HG03354 (cell line): ENCODE measurements around the gene TDRD1.

ENCODE experiments used
- ATAC-seq: cut with Tn5 transposase; IDR thresholded peaks from one replicate; pipeline ENCODE4 v1.9.1; 2021; ENCODE audit warnings: mild to moderate bottlenecking; ENCODE audit not compliant: unreplicated experiment, poor library complexity, severe bottlenecking

The TDRD1 gene

GRCh38 chr10:114258274-114258840 is 79.2 kb downstream of the TDRD1 start:
- no peak for ATAC-seq

GRCh38 chr10:114259824-114260223 is 80.7 kb downstream of the TDRD1 start:
- no peak for ATAC-seq

- no peak for ATAC-seq
Measured at GRCh38 chr10:114260366-114260765, 81.2 kb downstream of the TDRD1 start.

- ATAC-seq = no peak
Measured at GRCh38 chr10:114261076-114261475, 81.9 kb downstream of the TDRD1 start.

- ATAC-seq = no peak
Measured at GRCh38 chr10:114262496-114262895, 83.3 kb downstream of the TDRD1 start.

GRCh38 chr10:114265392-114266053 is 86.4 kb downstream of the TDRD1 start:
- no peak for ATAC-seq

GRCh38 chr10:114266521-114266920 is 87.4 kb downstream of the TDRD1 start:
- ATAC-seq = no peak

GRCh38 chr10:114271075-114271778 is 92.1 kb downstream of the TDRD1 start:
- ATAC-seq = no peak

GRCh38 chr10:114271779-114272167 is 92.6 kb downstream of the TDRD1 start:
- ATAC-seq = no peak

- no peak for ATAC-seq
Measured at GRCh38 chr10:114272696-114273095, 93.5 kb downstream of the TDRD1 start.

- ATAC-seq = no peak
Measured at GRCh38 chr10:114273910-114274309, 94.8 kb downstream of the TDRD1 start.

- ATAC-seq = no peak
Measured at GRCh38 chr10:114274616-114275453, 95.7 kb downstream of the TDRD1 start.

GRCh38 chr10:114276066-114276465 is 96.9 kb downstream of the TDRD1 start:
- ATAC-seq = no peak

GRCh38 chr10:114276671-114277070 is 97.5 kb downstream of the TDRD1 start:
- no peak for ATAC-seq

- ATAC-seq = no peak
Measured at GRCh38 chr10:114278140-114278883, 99.2 kb downstream of the TDRD1 start.

- ATAC-seq = no peak
Measured at GRCh38 chr10:114278884-114279191, 99.7 kb downstream of the TDRD1 start.

- ATAC-seq = no peak
Measured at GRCh38 chr10:114279289-114279688, 100.1 kb downstream of the TDRD1 start.

- no peak for ATAC-seq
Measured at GRCh38 chr10:114279901-114280644, 100.9 kb downstream of the TDRD1 start.

- ATAC-seq = no peak
Measured at GRCh38 chr10:114281006-114281405, 101.9 kb downstream of the TDRD1 start.
